SKM-1 (cell line): ENCODE results near the gene SIRT7.
"Not testable (repeated sequence)": the region's sequence is repeated elsewhere in the genome, so short reads cannot be mapped to it uniquely, and the experiment has no call there.

Source experiments
- DNase-seq: peaks from one replicate; lab custom pipeline; 2025; ENCODE audit not compliant: unreplicated experiment; lab: John Stamatoyannopoulos, UW

The SIRT7 gene

DNA sequence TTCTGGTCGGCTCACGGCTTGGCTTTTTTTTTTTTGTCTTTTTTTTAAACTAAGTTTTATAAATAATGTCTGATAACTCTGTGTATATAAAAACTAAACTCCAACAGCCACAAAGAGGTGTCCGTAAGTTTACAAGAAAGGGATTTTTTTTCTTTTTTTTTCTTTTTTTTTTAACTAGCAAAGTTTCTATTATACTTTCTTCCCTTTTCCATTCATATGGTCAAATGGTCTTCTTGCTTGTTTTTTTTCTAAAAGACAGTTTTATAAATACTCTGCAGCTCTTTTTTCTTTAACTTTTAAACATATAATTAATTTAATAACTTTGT, 3.5 kb upstream of the SIRT7 start:
- no peak for DNase-seq

GRCh38 chr17:81920612-81921536, 2.9 kb upstream of the SIRT7 start:
- DNase-seq = no peak

DNA sequence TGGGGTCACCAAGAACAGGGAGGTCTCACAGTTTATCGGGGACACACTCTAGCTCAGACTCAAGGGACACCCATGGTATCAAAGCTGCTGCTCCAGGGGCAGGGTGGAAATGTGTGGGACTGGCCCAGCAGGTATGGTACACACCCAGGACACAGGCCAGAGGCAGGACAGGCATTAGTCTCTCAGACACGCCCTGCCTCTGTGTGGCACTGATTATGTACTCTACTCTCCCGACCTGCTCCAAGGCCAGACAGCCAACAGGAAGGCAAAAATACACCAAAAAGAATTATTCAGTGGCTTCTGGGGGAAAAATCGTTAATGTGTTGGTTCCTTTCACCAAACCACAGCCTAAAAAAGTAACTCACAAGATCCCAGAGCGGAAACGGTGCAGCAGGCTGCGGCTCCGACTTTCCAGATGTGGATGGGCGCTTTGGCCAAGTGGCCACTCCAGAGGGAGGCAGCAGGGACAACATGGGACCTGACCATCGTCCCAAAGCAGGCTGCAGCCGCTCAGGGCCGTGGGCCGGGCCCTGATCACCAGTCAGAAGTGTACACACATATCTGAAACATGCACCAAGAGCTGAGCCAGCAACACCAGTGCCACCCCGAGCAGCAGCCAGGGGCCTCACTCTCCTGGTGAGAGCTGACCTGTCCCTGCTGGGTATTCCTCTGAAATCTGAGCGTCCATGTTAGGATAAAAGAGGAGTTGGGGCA, 1.0 kb upstream of the SIRT7 start:
- DNase-seq = no peak

DNA sequence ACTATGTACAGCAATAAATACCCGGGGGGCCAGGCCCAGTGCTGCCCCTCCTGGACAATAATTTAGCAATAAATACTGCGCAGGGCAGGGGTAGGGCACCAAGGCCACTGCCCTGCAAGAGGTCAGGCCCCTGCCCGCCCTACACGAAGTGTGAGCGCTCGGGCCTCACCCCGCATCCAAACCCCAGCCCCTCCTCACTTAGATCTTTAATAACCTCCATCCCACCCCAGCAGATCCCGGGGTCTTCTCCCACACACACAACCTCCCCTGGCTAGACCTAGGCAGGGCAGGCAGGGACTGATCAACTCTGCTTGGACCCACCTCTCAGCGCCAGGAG, 325 bp upstream of the SIRT7 start:
- not testable (repeated sequence) for DNase-seq

DNA sequence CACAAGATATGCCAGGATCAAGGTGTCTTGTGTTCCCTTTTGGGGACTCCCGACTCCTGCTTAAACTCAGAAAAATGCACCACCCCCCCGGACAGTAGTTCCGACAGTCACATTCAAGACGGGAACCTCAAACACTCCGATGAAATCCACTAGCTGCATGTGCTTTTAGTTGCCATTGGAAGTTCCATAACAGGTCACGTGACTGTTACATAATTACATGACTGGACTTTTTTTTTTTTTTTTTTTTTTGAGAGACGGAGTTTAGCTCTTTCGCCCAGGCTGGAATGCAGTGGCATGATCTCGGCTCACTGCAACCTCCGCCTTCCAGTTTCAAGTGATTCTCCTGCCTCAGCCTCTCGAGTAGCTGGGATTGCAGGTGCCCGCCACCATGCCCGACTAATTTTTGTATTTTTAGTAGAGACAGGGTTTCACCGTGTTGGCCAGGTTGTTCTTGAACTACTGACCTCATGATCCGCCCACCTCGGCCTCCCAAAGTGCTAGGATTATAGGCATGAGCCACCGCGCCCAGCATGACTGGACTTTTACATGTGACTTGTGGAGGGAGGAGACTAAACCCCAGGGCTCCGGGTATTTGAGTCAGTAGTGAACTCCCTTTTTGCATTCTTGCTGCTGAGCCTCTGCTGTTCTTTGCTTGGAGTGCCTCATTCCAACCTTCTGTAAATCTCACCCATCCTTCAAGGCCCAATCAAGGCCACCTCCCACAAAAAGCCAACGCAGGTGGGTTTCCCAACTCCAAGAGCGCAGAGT, 1.6 kb downstream of the SIRT7 start:
- no peak for DNase-seq

DNA sequence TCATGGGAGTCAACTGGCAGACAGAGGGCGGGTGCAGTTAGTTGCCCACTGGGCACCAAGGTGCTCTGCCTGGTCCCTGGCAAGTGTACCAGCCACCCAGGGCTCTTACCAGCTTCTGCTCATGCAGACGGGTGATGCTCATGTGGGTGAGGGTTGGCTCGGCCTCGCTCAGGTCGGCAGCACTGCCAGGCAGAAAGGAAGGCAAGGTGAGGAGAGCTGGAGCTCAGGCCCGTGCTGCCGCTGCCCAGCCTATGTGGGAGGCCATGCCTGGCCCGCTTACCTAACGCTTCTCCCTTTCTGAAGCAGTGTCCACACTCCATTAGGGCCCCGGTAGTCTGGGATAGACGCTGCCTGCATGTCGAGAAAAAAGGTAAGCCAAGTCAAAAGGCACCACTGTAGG, 2.6 kb downstream of the SIRT7 start:
- no peak for DNase-seq

DNA sequence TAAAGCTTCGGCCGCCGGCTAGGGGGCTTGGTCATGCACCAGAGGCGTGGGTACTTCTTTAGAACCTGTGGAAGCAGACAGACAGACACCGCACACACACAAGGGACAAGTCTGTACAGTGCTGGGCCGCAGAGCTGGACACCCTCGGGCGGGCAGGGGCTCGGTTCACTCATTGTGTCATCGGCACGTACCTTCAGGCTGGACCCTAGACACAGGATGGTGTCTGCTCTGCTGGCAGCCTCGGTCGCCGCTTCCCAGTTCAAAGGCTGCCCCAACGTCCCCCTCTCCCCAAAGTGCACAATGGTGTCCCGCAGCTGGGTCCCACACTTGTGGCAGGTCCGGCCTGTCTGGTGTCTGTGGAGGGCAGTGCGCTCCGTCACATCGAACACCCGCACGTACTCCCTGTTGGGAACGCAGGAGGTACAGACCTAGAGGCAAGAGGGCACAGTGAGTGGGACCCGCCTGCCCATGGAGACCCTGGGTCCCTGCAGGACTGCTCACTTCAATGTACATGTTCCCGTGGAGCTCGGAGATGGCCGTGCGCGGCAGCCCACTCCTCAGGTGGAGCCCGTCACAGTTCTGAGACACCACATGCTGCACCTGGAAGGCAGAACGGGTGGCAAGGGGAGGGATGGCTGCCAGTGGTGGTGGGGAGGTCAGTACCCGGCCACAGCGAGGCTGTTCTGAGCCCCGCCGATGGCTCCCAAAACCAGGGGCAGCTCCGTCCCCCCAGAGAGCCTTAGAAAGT, 3.7 kb downstream of the SIRT7 start:
- DNase-seq = no peak

- DNase-seq = no peak
Observed at GRCh38 chr17:81913394-81914102, 4.4 kb downstream of the SIRT7 start.

DNA sequence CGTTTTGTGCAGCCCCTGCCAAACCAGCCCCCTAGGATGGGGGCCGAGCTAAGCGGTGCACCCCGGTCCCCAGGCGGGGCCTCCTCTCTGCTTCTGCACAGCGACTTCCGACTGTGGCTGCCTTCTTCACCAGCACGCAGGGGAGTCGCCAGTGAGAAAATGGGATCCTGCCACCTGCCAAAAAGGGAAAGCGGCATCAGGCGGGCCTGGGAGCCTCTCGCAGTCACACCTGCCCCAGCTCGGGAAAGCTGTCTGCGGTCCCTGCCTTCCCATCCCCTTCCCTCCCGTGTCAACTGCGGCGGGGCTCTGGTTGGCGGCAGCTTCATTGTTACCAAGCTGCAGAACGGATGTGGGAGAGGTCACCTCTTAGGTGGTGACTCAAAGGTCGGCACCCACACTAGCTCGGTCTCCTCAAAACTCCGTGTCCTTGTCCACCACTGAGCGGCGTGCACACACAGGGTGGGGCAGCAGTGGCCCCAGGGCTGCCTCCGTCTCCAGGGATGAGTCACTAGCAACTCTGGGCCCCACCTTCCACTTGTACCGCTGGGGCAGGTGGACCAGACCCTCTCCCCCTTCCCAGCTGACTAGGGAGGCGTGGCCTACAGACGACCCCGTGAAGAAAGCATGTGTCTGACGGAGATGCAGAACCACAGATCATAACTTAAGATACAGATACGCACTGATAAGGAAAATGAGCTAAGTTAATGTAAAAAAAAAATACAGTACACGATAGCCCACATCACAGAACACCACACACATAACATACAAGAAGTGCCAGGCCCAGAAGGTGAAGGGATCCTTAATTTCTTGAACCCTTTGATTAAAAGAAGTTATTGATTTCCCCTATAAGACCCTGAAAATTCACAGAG, 5.3 kb downstream of the SIRT7 start:
- no peak for DNase-seq

GRCh38 chr17:81911969-81912368, 6.0 kb downstream of the SIRT7 start:
- no peak for DNase-seq

GRCh38 chr17:81911277-81911961, 6.6 kb downstream of the SIRT7 start, which contains the start of gene PCYT2:
TSS of gene PCYT2 (minus strand) at chr17:81911399. CDS start at chr17:81911355, 44 bp downstream.
- peak; percentile 63 for DNase-seq

GRCh38 chr17:81910840-81911276, 7.1 kb downstream of the SIRT7 start:
- no peak for DNase-seq

DNA sequence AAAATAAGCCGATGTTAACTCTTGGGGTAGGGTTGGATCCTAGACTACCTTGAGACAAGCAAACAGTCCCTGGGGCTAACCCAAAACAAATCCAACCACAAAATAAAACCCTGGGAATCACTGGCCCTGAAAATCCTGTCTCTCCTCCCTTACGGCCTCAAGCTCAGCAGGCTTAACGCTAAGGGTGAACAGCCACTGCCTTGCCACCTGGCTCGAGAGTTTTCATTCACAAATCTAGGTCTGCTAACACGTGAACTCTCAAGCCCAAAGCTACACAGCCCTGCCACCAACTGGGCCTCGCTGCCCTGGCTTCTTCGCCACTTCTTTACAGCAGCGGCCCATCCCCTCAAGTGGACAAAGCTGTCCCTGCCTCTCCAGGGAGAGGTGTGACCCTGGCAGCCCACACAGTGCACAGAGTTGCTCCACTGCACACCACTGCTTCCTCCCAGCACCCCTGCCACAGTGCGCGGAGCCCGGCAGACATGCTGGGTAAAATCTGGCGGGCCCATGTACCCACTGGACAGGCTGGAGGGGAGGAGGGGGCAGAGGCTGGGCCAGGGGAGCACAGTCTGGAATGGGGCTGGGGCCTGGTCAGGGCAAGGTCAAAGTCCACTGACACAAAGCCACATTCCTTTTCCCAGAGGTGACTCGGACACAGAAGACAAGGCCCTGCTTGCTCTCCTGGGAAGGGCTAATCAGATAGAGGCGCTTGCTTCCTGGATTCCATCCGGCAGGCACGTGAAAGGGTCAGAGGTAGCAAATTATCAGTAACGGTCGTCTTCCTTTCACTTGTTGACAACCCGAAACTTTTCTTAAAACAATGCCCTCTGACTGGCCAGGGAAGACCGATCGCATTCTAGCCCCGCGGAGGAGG, 7.8 kb downstream of the SIRT7 start:
- peak; percentile 17 for DNase-seq

GRCh38 chr17:81909231-81909630, 8.7 kb downstream of the SIRT7 start:
- DNase-seq = no peak

DNA sequence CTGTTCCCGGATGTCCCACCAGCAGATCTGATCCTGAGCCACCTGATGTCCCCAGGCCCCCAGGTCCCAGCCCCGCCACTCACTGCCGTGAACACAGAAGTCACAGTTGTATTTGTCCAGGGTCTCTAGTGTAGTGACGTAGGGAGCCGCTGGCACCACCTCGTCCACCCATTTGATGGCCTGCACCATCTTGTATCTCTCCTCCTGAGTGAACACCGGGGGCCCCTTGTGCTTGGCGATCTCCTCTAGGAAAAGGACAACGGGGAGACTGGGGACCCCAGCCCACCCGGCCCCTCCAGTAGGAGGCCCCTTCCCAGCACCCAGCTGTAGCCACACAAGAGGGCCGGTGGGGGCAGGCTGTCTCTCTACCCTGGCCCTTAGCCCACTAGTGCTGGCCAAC, 9.2 kb downstream of the SIRT7 start:
- DNase-seq = no peak

DNA sequence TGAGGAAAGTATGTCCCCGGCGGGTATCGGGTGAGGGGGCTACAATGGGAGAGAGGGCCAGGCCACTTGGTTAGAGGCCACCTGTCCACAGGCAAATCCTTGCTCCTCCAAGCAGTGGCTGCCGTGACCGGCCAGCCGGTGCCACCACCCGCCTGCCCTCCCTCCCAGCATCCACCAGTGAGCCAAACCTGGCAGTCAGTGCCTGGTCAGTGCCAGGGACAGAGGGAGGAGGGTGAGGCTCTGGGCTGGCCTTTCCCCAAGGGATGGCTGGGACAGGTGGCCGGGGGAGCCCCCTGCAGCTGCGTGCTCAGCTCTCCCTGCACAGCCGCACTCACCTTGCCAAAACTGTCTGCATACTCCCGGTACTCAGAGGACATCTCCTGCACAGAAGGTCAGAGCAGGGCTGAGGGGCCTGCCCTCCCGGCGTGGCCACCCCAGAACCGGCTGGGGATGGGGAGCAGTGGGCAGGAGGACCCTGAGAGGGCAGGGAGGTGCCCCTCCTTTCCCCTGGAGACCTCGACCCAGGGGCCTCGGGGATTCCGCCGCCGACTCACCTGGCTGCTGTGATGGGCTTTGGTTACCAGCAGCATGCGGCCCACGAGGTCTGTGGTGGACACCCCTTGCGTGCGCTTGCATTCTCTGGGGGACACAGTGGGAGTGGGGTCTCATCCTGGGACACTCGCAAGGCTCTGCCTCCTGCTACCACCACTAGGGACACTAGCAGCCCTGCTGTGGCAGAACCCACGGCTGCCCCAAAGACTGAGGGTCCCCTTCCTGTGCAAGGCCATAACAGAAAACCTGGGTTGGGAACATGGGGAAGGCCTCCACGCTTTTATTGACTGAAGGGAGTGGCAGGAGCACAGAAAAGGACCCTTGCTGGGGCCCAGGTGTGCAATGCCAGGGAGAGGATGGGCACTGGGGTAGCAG, 10.5 kb downstream of the SIRT7 start:
- no peak for DNase-seq
